ENCODE results near the gene ZC3HAV1L.

- TF ChIP-seq, protein P1, sequence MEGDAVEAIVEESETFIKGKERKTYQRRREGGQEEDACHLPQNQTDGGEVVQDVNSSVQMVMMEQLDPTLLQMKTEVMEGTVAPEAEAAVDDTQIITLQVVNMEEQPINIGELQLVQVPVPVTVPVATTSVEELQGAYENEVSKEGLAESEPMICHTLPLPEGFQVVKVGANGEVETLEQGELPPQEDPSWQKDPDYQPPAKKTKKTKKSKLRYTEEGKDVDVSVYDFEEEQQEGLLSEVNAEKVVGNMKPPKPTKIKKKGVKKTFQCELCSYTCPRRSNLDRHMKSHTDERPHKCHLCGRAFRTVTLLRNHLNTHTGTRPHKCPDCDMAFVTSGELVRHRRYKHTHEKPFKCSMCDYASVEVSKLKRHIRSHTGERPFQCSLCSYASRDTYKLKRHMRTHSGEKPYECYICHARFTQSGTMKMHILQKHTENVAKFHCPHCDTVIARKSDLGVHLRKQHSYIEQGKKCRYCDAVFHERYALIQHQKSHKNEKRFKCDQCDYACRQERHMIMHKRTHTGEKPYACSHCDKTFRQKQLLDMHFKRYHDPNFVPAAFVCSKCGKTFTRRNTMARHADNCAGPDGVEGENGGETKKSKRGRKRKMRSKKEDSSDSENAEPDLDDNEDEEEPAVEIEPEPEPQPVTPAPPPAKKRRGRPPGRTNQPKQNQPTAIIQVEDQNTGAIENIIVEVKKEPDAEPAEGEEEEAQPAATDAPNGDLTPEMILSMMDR (IDR thresholded peaks at IDR 0.05), result no peak
- no peak for TF ChIP-seq POLR2A (IDR thresholded peaks at IDR 0.05; ENCODE audit: low read length)
- TF ChIP-seq TP53 (CRISPR knock-in tag; IDR thresholded peaks at IDR 0.05), result no peak
- no peak for TF ChIP-seq RAD21 (conservative IDR thresholded peaks at IDR 0.05 in 1 of 2, IDR thresholded peaks at IDR 0.05 in 1 of 2)
- no peak for TF ChIP-seq NFE2L2 (conservative IDR thresholded peaks at IDR 0.05; ENCODE audit: low read length)
- TF ChIP-seq MAX (IDR thresholded peaks at IDR 0.05), result no peak
- TF ChIP-seq, protein P2, sequence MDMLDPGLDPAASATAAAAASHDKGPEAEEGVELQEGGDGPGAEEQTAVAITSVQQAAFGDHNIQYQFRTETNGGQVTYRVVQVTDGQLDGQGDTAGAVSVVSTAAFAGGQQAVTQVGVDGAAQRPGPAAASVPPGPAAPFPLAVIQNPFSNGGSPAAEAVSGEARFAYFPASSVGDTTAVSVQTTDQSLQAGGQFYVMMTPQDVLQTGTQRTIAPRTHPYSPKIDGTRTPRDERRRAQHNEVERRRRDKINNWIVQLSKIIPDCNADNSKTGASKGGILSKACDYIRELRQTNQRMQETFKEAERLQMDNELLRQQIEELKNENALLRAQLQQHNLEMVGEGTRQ (IDR thresholded peaks at IDR 0.05), result no peak
- no peak for TF ChIP-seq RNF2 (IDR thresholded peaks at IDR 0.05; ENCODE audit: borderline replicate concordance, low read depth)
Measured at GRCh38 chr7:139044813-139045794, 9.3 kb upstream of the ZC3HAV1L start.
